ENCODE results near the gene ITGAE.

DNA sequence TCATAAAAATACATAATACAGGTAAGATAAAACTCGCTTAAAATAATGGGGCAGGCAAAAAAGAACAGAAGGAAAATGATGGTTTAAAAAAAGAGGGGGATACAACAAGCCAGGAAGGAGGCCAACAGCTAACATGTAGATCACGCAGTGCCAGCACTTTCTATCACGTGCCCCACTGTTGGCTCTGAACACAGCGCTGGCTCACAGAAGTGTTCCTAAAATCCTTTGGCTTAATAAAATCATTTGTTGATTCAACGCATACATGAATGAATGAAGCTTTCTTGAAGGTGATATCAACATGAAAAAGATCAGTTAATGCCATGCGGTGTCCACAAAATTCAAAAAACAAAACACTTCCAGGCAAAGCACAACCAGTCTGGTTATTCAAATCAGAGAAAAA, 8.5 kb downstream of the ITGAE start:
- TF ChIP-seq, protein P1, sequence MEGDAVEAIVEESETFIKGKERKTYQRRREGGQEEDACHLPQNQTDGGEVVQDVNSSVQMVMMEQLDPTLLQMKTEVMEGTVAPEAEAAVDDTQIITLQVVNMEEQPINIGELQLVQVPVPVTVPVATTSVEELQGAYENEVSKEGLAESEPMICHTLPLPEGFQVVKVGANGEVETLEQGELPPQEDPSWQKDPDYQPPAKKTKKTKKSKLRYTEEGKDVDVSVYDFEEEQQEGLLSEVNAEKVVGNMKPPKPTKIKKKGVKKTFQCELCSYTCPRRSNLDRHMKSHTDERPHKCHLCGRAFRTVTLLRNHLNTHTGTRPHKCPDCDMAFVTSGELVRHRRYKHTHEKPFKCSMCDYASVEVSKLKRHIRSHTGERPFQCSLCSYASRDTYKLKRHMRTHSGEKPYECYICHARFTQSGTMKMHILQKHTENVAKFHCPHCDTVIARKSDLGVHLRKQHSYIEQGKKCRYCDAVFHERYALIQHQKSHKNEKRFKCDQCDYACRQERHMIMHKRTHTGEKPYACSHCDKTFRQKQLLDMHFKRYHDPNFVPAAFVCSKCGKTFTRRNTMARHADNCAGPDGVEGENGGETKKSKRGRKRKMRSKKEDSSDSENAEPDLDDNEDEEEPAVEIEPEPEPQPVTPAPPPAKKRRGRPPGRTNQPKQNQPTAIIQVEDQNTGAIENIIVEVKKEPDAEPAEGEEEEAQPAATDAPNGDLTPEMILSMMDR (IDR thresholded peaks at IDR 0.05), result no peak
- TF ChIP-seq POLR2A (IDR thresholded peaks at IDR 0.05), result no peak
